COLO829 (cell line): ENCODE results near the gene LYSMD2.
"Not testable (repeated sequence)": the region's sequence is repeated elsewhere in the genome, so short reads cannot be mapped to it uniquely, and the experiment has no call there.

Experiments
- DNase-seq: peaks from one replicate; pipeline ENCODE4 v3.0.0; 2012; ENCODE audit warnings: low spot score

The LYSMD2 gene

DNA sequence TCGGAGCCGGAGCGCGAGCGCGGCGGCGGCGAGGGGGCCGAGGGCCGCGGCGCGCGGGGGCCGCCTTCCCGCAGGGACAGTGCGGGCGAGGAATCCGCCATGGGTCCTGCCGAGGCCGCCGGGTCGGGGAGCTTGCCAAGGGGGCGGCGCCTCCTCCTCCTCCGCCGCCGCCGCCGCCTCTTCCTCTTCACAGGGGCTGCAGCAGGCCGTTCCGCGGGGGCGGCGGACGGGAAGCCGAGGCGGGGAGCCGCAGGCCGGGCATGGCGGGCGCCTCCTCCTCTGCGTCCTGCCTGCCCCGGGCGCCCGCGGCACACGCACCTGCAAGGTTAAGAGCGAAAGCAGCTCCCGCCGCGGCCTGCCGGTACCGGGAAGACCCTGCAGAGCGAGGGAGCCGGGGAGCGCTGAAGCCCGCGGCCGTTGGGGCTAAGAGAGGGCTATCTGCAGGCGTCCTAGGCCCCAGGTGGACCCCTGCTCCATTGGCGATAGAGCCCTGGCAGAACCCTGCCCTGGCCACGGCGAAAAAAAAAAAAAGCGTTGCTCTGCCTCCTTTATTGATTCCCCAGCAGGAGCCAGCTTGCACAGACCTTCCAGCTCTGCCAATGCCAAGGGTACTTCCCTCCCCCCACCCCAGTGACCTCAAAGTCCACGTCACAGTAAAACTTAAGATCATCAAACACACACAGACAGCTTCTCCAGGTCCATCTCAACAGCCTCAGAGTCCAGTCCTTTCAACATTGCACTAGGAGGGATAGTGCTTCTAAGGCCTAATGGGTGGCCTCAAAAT, at the start of gene LYSMD2:
LYSMD2 (minus strand) TSS at position 134 of the 784 bp plus-strand sequence; CDS start at position 101, 33 bp downstream.
- no peak for DNase-seq

DNA sequence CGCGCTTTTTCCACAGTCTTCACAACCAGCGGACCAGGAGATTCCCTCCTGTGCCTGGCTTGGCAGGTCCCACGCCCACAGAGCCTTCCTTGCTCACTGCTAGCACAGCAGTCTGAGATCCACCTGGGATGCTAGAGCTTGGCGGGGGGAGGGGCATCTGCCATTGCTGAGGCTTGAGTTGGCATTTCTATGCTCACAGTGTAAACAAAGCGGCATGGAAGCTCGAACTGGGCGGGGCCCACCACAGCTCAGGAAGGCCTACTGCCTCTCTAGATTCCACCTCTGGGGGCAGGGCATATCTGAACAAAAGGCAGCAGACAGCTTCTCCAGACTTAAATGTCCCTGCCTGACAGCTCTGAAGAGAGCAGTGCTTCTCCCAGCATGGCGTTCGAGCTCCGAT, 49.7 kb upstream of the LYSMD2 start:
- not testable (repeated sequence) for DNase-seq

DNA sequence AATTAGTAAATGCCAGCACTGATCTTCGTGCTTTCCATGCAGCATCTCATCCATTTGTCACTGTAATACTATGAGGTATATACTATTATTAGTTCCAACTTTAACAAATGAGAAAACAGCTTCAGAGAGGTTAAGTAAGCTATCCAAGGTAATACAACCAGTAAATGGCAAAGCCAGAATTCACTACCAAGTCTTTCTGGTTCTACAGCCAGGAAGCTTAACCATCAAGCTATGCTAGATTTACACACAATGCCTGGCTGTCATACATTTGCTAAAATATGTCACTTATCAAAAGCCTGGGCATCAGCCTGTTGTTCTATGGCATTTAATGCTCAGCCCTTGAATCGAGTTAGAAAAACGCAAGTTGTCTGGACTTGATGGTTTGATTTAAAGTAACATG, 46.5 kb upstream of the LYSMD2 start:
- no peak for DNase-seq

GRCh38 chr15:51782357-51782896, 45.0 kb upstream of the LYSMD2 start:
- no peak for DNase-seq

- DNase-seq = no peak
Measured at GRCh38 chr15:51781506-51781905, 44.1 kb upstream of the LYSMD2 start.

DNA sequence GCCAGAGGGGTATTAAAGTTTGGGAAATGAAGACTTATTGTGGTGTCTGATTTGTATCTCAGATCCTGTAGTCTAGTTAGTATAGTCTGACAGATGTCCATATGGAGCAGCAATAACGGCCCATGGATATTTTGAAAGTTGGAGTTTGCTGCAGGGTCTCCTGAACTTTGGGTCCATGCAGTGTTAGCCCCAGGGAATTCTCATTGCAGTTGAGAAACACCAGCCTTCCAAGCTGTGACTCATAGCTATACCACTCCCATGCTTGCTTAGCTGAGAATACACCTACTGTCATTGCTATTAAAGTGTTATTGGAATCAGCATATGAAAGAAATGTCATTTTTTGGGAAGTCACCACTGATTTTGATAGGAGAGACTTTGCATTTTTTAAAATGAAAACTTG, 43.2 kb upstream of the LYSMD2 start:
- DNase-seq = no peak

- DNase-seq = peak; percentile 47
Measured at GRCh38 chr15:51776952-51777569, 39.6 kb upstream of the LYSMD2 start.

DNA sequence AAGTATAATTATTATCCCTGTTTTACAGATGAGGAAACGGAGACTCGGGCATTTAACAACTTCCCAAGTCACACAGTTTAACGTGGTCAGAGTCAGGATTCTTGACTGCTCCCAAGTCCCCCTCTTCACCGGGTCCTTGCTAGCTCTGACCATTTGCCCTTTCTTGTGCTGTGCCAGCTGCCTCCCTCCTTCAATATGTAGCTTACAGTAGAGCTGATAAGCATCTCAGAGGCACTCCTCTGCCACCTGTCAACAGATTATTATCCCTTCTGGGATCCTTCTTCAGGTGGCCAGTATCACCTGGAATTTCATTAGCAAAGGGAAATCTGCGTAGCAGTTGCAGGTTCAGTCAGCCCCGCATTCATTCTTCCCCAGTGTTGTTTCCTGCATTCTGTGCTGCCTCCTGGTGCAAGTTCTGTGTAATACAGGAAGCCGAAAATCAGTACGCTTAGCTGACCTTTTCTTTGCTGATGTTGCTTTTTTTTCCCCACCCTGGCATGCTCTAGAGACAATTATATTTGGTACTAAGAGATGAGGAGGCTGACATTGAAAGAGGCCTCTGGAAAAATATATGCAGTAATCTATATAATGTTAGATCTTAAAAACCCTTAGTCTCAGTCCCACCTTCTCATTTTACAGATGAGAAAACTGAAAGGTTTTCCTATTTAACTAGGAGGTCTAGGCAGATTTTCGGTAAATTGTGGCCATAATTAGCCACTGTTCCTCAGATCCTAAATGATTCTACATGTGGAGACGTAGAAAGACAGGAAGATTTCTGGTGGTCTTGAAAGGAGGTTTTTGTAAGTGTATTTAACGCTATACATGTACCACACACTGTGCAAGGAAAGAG, 38.7 kb upstream of the LYSMD2 start:
- DNase-seq = peak; percentile 29

DNA sequence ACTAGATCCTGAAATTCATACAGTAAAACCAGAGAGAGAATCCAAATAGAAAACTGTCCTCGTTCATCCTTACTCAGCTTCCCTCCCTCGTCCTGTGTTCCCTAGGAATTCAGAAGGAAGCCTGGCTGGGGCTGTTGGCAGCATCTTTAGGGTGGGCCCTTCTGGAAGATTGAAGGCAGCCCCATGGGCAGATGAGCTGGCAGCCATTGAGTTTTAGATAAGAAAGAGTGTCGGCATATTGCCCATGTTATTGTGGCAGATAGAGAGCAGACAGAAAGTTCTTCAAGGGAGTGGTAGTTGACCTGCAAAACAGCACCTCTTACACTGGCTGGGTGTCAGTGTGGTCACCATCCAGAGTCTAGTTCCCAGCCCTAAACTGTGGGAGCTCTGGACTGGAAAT, 37.5 kb upstream of the LYSMD2 start:
- DNase-seq = no peak

- no peak for DNase-seq
Measured at GRCh38 chr15:51771773-51772172, 34.3 kb upstream of the LYSMD2 start.

DNA sequence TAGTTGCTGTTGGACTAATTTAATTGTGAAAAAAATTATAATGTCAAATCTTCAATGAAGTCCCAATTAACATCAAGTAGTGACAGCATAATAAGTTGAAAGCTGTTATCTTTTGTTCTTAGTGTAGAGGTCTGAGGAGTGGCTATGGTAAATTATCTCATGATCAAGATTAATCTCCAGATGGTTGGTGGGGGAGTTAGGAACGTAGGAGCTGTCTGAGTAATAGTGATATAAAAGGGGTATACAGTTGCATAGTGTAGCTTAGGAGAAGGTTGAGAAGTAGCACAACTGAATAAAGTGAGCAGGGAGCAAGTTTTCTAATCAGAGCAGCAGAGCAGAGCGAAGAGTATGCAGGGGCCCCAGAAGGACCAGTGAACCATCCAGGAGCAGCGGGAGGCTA, 33.4 kb upstream of the LYSMD2 start:
- no peak for DNase-seq

DNA sequence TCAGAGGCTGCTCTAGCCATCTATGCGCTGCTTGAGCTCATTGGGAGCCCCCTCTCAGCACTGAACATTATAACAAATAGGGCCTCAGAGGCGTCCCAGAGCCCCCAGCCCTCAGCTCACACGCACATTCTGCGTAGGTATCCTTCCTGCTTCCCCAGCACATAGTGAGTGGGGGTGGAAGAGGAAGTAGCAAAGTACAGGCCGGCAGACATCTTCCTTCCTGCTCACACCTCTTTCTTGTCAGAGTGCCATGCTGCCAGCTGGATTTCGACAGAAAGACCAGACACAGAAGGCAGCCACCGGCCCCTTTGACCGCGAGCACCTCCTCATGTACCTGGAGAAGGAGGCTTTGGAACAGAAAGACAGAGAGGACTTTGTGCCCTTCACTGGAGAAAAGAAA, 30.6 kb upstream of the LYSMD2 start:
- DNase-seq = no peak

DNA sequence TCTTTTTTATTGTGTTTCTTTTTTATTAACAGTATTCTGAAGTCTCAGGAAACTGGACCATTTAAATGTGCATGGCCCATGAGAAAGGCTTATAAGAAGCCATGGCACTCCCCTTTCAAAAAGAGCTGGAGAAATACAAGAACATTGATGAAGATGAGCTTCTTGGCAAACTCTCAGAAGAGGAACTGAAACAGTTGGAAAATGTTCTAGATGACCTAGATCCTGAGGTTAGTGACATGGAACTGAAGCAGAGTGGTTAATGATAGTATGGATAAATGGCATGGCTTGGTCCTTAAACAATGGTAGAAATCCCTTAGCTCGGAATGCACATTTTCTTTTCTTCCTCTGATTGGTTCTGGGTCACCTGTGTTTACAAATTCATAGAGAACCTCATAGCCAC, 28.9 kb upstream of the LYSMD2 start:
- DNase-seq = no peak

GRCh38 chr15:51765751-51766150, 28.3 kb upstream of the LYSMD2 start:
- peak; percentile 69 for DNase-seq

DNA sequence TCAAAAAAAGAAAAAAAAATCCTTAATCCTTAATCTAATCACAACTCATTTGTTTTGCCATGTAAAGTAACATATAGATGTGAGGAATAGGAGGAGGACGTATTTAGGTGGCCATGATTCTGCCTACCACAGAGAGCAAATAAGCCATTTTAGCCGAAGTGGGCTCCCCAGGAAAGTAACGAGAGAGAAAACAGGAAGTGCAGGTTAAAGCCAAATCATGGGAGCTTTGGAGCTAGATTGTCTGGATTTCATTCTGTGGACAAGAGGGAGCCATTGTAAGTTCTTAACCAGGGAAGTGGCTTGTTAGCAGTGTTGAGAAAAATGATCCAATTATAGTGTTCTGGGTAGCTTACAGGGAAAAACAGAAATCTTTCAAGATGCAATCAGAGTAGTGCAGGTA, 23.4 kb upstream of the LYSMD2 start:
- DNase-seq = no peak

- peak; percentile 33 for DNase-seq
Measured at GRCh38 chr15:51759557-51760070, 22.2 kb upstream of the LYSMD2 start.

DNA sequence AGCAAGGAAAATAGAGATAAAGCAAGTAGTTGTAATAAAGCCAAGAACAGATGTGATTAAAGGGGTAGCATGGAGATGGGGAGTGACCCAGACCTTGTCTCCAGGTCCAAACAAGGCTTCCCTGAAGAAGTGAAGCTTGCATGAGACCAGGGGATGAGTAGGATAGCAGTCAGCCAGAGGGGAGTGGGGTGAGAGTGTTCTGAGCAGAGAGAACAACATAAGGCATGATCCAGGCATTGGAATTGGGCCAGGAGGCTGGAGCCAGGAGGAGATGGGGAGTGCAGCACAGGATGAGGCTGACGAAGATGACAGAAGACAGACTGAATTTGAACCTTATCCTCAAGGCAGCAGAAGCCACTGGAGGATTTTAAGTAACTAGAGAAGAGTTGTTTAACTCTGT, 21.2 kb upstream of the LYSMD2 start:
- DNase-seq = no peak

DNA sequence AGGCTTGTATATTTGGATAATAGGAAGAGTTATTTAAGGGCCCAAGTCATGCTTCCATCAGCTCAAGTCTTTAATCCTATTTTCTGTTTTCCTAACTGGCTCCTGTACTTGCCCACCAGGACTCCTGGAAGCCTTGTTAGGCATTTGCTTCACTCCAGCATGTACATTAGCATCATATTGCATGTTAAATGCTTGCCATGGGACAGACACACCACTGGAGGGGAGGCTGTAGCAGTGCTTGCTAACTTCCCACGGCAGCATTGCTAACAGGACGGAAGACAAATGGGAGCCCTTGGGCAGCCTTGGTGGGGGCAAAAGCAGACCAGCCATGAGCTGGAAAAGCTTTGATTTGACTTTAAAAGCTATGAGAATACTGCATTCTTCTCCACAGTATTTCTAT, 20.0 kb upstream of the LYSMD2 start:
- DNase-seq = no peak

DNA sequence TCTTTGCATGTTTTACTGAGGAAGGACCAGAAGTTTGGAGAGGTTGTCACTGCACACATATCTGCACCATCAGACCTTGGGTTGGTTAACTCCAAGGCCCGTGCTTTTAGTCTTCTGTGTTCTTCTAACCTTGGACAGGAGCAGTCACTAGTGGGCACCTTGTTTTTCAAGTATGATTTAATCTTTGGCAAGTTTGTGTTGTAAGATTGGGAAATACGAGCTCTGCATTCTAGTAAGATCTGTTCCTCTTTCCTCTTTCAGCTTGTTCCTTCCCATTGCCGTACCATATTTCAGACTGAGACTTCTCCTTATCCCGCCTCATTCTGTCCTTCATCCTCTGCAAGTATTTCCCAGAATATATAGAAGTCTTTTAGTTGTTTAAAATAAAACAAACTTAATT, 19.0 kb upstream of the LYSMD2 start:
- no peak for DNase-seq

GRCh38 chr15:51755790-51756189, 18.3 kb upstream of the LYSMD2 start:
- DNase-seq = no peak

DNA sequence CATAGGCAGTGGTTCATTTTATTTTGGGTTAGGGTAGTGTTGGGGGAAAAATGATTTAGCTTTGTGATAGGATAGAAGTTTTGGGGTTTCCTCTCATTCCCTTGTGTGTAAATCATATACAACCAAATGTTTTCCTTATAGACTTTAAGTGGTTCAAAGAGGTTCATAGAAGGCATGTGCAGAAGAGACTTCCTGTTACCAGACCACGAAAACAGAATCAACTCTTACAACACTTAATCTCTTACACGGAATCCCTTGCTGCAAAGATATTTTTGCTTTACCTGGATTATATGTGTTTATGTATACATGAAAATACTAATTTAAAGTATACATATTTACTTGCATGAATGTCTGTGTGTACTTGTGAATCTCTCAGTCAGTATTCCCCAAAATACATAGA, 16.8 kb upstream of the LYSMD2 start:
- DNase-seq = no peak

DNA sequence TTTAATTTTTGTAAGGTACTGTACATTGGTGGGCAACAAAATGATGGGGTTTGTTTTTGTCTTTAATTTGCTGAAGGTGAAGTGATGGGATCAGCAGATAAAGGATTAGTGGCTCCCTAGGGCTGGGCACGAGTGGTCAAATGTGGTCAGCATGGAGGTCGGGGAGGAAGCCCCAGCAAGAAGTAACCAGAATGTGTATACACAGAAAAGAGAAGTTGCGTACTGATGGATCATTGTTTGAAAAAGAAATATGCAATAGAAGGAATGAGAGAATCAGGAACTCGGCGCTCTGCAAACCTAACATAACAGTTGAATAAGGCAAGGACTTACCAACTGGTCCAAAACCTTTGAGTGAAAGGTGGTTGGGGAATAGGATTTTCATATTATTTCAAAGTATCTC, 15.4 kb upstream of the LYSMD2 start:
- DNase-seq = no peak
